ENCODE results near the gene RRN3. TPM values are rescaled to one million over a fixed set of nuclear protein-coding genes. Genes with fewer than 3 reads are reported as not detected.
"Not testable (repeated sequence)": the region's sequence is repeated elsewhere in the genome, so short reads cannot be mapped to it uniquely, and the experiment has no call there.

Gene RRN3
- polyA plus RNA-seq, 2 of the 4 experiments (the other 2 are of a cell fraction): 34.0 to 95.7 TPM

- H3K9me3 ChIP-seq; H3K4me1 ChIP-seq; H3K27ac ChIP-seq; FAIRE-seq; H3K4me2 ChIP-seq; H3K4me3 ChIP-seq; DNase-seq (ENCODE audit: low read depth in 1 of 2, low spot score in 1 of 2): not testable (repeated sequence)
- peak; percentile 41 for TF ChIP-seq CTCF (IDR thresholded peaks at IDR 0.05)
- CTCF ChIA-PET: interaction anchor here (0.6 to 1.8 kb wide), 4 partner anchors 10 to 824 kb away, joined by 3 to 12 read pairs (median 4); partner anchors contain the start of gene NTAN1
- peak; percentile 81 to 90; a peak in 5 of 6 replicates for ATAC-seq
- POLR2A ChIA-PET: interaction anchor here (0.8 to 1.2 kb wide), 2 partner anchors 14 to 21 kb away, joined by 3 to 4 read pairs; partner anchors contain the start of gene RRN3
- 58% methylated on average over 14 of the region's 16 CpGs for WGBS (ENCODE audit: missing lambda C conversion rate)
Measured at GRCh38 chr16:15071916-15072769, 21.9 kb downstream of the RRN3 start.

GRCh38 chr16:15071013-15071412 lies 23.1 kb downstream of the RRN3 start:
- ATAC-seq, POLR2A ChIA-PET, H3K4me3 ChIP-seq: not testable (repeated sequence)

GRCh38 chr16:15066690-15067089 lies 27.4 kb downstream of the RRN3 start:
- H3K4me3 ChIP-seq; ATAC-seq; FAIRE-seq; H3K9me3 ChIP-seq; H3K27ac ChIP-seq; DNase-seq (ENCODE audit: low read depth in 1 of 2, low spot score in 1 of 2); CTCF ChIA-PET; POLR2A ChIA-PET; H3K4me2 ChIP-seq; H3K4me1 ChIP-seq: not testable (repeated sequence)
- 93% methylated on average over 8 of the region's 8 CpGs for WGBS (ENCODE audit: missing lambda C conversion rate)

More at GRCh38 chr16:15071013-15071412, 23.1 kb downstream of the RRN3 start:
- CTCF ChIA-PET: interaction anchor here (0.8 kb wide), 1 partner anchor 13 kb away, joined by 4 read pairs; no protein-coding TSS in a partner anchor
- not testable (repeated sequence) for H3K27ac ChIP-seq; H3K4me2 ChIP-seq; H3K4me1 ChIP-seq; H3K9me3 ChIP-seq; FAIRE-seq; DNase-seq (ENCODE audit: low read depth in 1 of 2, low spot score in 1 of 2)
- 92% methylated on average over 4 of the region's 4 CpGs for WGBS (ENCODE audit: missing lambda C conversion rate)

GRCh38 chr16:15065961-15066360 lies 28.1 kb downstream of the RRN3 start:
- not testable (repeated sequence) for FAIRE-seq

GRCh38 chr16:15062085-15062810 lies 31.8 kb downstream of the RRN3 start:
- not testable (repeated sequence) for FAIRE-seq, H3K9me3 ChIP-seq, H3K4me3 ChIP-seq, H3K4me2 ChIP-seq, H3K4me1 ChIP-seq
- ChIA-PET CTCF (interaction anchor here (1.8 kb wide), 1 partner anchor 11 kb away, joined by 6 read pairs; no protein-coding TSS in a partner anchor), POLR2A (interaction anchor here (0.6 kb wide), 1 partner anchor 29 kb away, joined by 5 read pairs; no protein-coding TSS in a partner anchor)
- ATAC-seq (peak in 1 of 2 experiments; percentile 25; a peak in 1 of 6 replicates), DNase-seq (ENCODE audit: low read depth in 1 of 2, low spot score in 1 of 2) (peak in 1 of 2 experiments; percentile 40)
- 74% methylated on average over 8 of the region's 8 CpGs for WGBS (ENCODE audit: missing lambda C conversion rate)
- H3K27ac ChIP-seq: peak overlapping the region in 1 of 2 experiments; percentile 42; a peak in 1 of 6 replicates

More at GRCh38 chr16:15065961-15066360, 28.1 kb downstream of the RRN3 start:
- POLR2A ChIA-PET; CTCF ChIA-PET; DNase-seq (ENCODE audit: low read depth in 1 of 2, low spot score in 1 of 2); ATAC-seq; H3K4me3 ChIP-seq; H3K27ac ChIP-seq; H3K4me1 ChIP-seq; H3K4me2 ChIP-seq; H3K9me3 ChIP-seq: not testable (repeated sequence)
- WGBS (ENCODE audit: missing lambda C conversion rate): 100% methylated on average over 1 of the region's 4 CpGs

- ATAC-seq: no peak
- POLR2A ChIA-PET: no interaction called here
- WGBS (ENCODE audit: missing lambda C conversion rate): 80% methylated on average over 3 of the region's 3 CpGs
Measured at GRCh38 chr16:15059324-15059723, 34.7 kb downstream of the RRN3 start.

More at GRCh38 chr16:15059324-15059723, 34.7 kb downstream of the RRN3 start:
- Histone ChIP-seq H3K4me3 (no peak overlapping the region), H3K27ac (no peak overlapping the region), H3K4me1 (peaks cover 8% of the 10 kb centered on the region; the same call in 1 of the 3 replicates), H3K9me3 (no peaks in the 10 kb centered on the region), H3K4me2 (no peak overlapping the region)
- no peak for FAIRE-seq
- CTCF ChIA-PET: interaction anchor here (1.3 to 3.9 kb wide), 2 partner anchors 9 to 13 kb away, joined by 4 to 12 read pairs; no protein-coding TSS in a partner anchor
- no peak for TF ChIP-seq MAX (IDR thresholded peaks at IDR 0.05)
- TF ChIP-seq CHD2 (IDR thresholded peaks at IDR 0.05; ENCODE audit: low read length, partially characterized antibody): no peak
- TF ChIP-seq POLR2AphosphoS2 (conservative IDR thresholded peaks at IDR 0.05; ENCODE audit: low read length): no peak
- TF ChIP-seq NFE2L2 (conservative IDR thresholded peaks at IDR 0.05; ENCODE audit: low read length): no peak
- no peak for TF ChIP-seq RAD21 (conservative IDR thresholded peaks at IDR 0.05 in 1 of 2, IDR thresholded peaks at IDR 0.05 in 1 of 2)
- no peak for TF ChIP-seq TP53 (CRISPR knock-in tag; IDR thresholded peaks at IDR 0.05)
- DNase-seq (ENCODE audit: low read depth in 1 of 2, low spot score in 1 of 2): no peak
